GM23338 (cell line): ENCODE results near the gene KYAT1. TPM values are rescaled to one million over a fixed set of nuclear protein-coding genes. Genes with fewer than 3 reads are reported as not detected.

ENCODE experiments used
- ATAC-seq: fragments of 200-7000 bp; cut with Tn5 transposase; 3 replicates; pipeline ENCODE4 v1.9.1; 2020
- DNase-seq: peaks from one replicate; pipeline ENCODE4 v3.0.0-alpha.2; 2015; ENCODE audit warnings: low spot score
- H2AFZ ChIP-seq: fragments of 200-600 bp; sonication (generic); 2 replicates; pipeline ENCODE4 v1.8.0; 2016; ENCODE audit warnings: antibody characterized with exemption, mild to moderate bottlenecking, moderate library complexity
- H3F3A ChIP-seq: fragments of 200-600 bp; sonication (generic); replicated peaks from 2 replicates; pipeline ENCODE4 v1.8.0; 2017; ENCODE audit warnings: antibody characterized with exemption, mixed run types, low read depth
- H3K27ac ChIP-seq: fragments of 200-600 bp; sonication (generic); 2 replicates; pipeline ENCODE4 v1.6.1; 2016; ENCODE audit warnings: low read depth
- H3K27me3 ChIP-seq: fragments of 200-600 bp; sonication (generic); 2 replicates; pipeline ENCODE4 v1.8.0; 2016; ENCODE audit warnings: mild to moderate bottlenecking, mixed run types, moderate library complexity; ENCODE audit not compliant: insufficient read depth
- H3K36me3 ChIP-seq: fragments of 200-600 bp; sonication (generic); 2 replicates; pipeline ENCODE4 v1.8.0; 2016; ENCODE audit warnings: mild to moderate bottlenecking; ENCODE audit not compliant: insufficient read depth
- H3K4me1 ChIP-seq: fragments of 200-600 bp; sonication (generic); 2 replicates; pipeline ENCODE4 v1.8.0; 2016; ENCODE audit warnings: mild to moderate bottlenecking, moderate library complexity; ENCODE audit not compliant: insufficient read depth
- H3K4me2 ChIP-seq: fragments of 200-600 bp; sonication (generic); 2 replicates; pipeline ENCODE4 v1.7.1; 2017; ENCODE audit warnings: mixed run types
- H3K4me3 ChIP-seq: fragments of 200-600 bp; sonication (generic); 2 replicates; pipeline ENCODE4 v1.6.1; 2016; ENCODE audit warnings: mixed run types
- H3K79me2 ChIP-seq: fragments of 200-600 bp; sonication (generic); replicated peaks from 2 replicates; pipeline ENCODE4 v1.8.0; 2017; ENCODE audit warnings: mild to moderate bottlenecking; ENCODE audit not compliant: insufficient read depth
- H3K9me2 ChIP-seq: fragments of 200-600 bp; sonication (generic); 2 replicates; pipeline ENCODE4 v1.8.0; 2017; ENCODE audit not compliant: insufficient read depth
- H4K20me1 ChIP-seq: fragments of 200-600 bp; sonication (generic); replicated peaks from 2 replicates; pipeline ENCODE4 v1.8.0; 2017; ENCODE audit warnings: mild to moderate bottlenecking; ENCODE audit not compliant: insufficient read depth
- H3K27ac Mint-ChIP-seq: 2 replicates; pipeline ENCODE4 v1.8.0; 2020; ENCODE audit warnings: inconsistent platforms, mild to moderate bottlenecking, moderate library complexity, mixed read lengths
- H3K27me3 Mint-ChIP-seq: 3 replicates; pipeline ENCODE4 v1.8.0; 2022; ENCODE audit warnings: low read depth, mild to moderate bottlenecking, moderate library complexity, mixed read lengths, inconsistent platforms; ENCODE audit not compliant: insufficient read depth, poor library complexity
- H3K36me3 Mint-ChIP-seq: 3 replicates; pipeline ENCODE4 v1.8.0; 2021; ENCODE audit warnings: low read depth, mild to moderate bottlenecking, inconsistent platforms, moderate library complexity, mixed read lengths
- H3K4me1 Mint-ChIP-seq: 3 replicates; pipeline ENCODE4 v1.8.0; 2020; ENCODE audit warnings: mild to moderate bottlenecking, inconsistent platforms, mixed read lengths
- H3K4me3 Mint-ChIP-seq: 3 replicates; pipeline ENCODE4 v1.8.0; 2021; ENCODE audit warnings: moderate library complexity, mild to moderate bottlenecking, inconsistent platforms, mixed read lengths
- H3K9me3 Mint-ChIP-seq: 3 replicates; pipeline ENCODE4 v1.8.0; 2020; ENCODE audit warnings: moderate library complexity, mild to moderate bottlenecking, inconsistent platforms, mixed read lengths
- CREB1 ChIP-seq: fragments of 250-450 bp; sonication (Bioruptor Pico); IDR thresholded peaks from 2 replicates; pipeline ENCODE4 v1.5.0; 2020; ENCODE audit warnings: low read depth, mild to moderate bottlenecking, moderate library complexity
- EZH2 ChIP-seq: fragments of 200-600 bp; sonication (generic); IDR thresholded peaks from one replicate; pipeline ENCODE4 v1.8.0; 2017; ENCODE audit warnings: antibody characterized with exemption, mild to moderate bottlenecking, low read depth; ENCODE audit not compliant: unreplicated experiment
- EZH2phosphoT487 ChIP-seq: fragments of 200-600 bp; sonication (generic); IDR thresholded peaks from one replicate; pipeline ENCODE4 v1.8.1; 2018; ENCODE audit warnings: antibody characterized with exemption; ENCODE audit not compliant: unreplicated experiment
- JUNB ChIP-seq: IDR thresholded peaks from one replicate; pipeline ENCODE4 v1.6.1; 2016; ENCODE audit warnings: antibody characterized with exemption; ENCODE audit not compliant: unreplicated experiment
- NANOG ChIP-seq: IDR thresholded peaks from 2 replicates; pipeline ENCODE4 v1.6.1; 2016; ENCODE audit warnings: antibody characterized with exemption, borderline replicate concordance
- POLR2AphosphoS5 ChIP-seq: IDR thresholded peaks from 2 replicates; pipeline ENCODE4 v1.6.1; 2016; ENCODE audit warnings: antibody characterized with exemption, low read depth
- STAT1 ChIP-seq: IDR thresholded peaks from one replicate; pipeline ENCODE4 v1.6.1; 2016; ENCODE audit warnings: antibody characterized with exemption; ENCODE audit not compliant: unreplicated experiment
- ZNF114 ChIP-seq: fragments of 250-450 bp; sonication (Bioruptor Pico); IDR thresholded peaks from 2 replicates; pipeline ENCODE4 v1.5.0; 2020; ENCODE audit warnings: mild to moderate bottlenecking, moderate library complexity
- ZNF331 ChIP-seq: fragments of 250-450 bp; sonication (Bioruptor Pico); IDR thresholded peaks from 2 replicates; pipeline ENCODE4 v1.5.0; 2020; ENCODE audit warnings: low read depth, mild to moderate bottlenecking, moderate library complexity
- polyA plus RNA-seq: library from polyadenylated mRNA; unstranded; fragments of >200 nt; fragmentation: Nextera tagmentation; extraction: Ambion mirVana; gene quantifications from 2 replicates; pipeline ENCODE4 v1.2.1, GENCODE V29; 2016
- total RNA-seq: library from RNA; depleted of rRNA; stranded (reverse); fragments of >200 nt; shearing (Covaris generic); gene quantifications from 2 replicates; pipeline ENCODE4 v1.2.3, GENCODE V29; 2014
- TF ChIP-seq, protein P1 (sequence below): fragments of 250-450 bp; sonication (Bioruptor Pico); IDR thresholded peaks from 2 replicates; pipeline ENCODE4 v1.5.0; 2020; ENCODE audit warnings: mild to moderate bottlenecking, moderate library complexity
- TF ChIP-seq, protein P2 (sequence below): IDR thresholded peaks from one replicate; pipeline ENCODE4 v1.6.1; 2018; ENCODE audit warnings: antibody characterized with exemption; ENCODE audit not compliant: unreplicated experiment
- TF ChIP-seq, protein P3 (sequence below): IDR thresholded peaks from 2 replicates; pipeline ENCODE4 v1.6.1; 2016; ENCODE audit warnings: antibody characterized with exemption
- TF ChIP-seq, protein P4 (sequence below), 2 experiments: fragments of 200-600 bp in 1 of 2; sonication (generic) in 1 of 2; conservative IDR thresholded peaks; 2 replicates each; pipeline versions ENCODE4 v1.5.1 to v1.6.1; 2016 to 2017; ENCODE audit warnings: antibody characterized with exemption in 2 of 2, low read depth in 2 of 2, mild to moderate bottlenecking in 2 of 2, moderate library complexity in 1 of 2

Gene KYAT1
- total and polyA plus RNA-seq, 2 experiments from 2014 or later, result 26.1 to 34.0 TPM

DNA sequence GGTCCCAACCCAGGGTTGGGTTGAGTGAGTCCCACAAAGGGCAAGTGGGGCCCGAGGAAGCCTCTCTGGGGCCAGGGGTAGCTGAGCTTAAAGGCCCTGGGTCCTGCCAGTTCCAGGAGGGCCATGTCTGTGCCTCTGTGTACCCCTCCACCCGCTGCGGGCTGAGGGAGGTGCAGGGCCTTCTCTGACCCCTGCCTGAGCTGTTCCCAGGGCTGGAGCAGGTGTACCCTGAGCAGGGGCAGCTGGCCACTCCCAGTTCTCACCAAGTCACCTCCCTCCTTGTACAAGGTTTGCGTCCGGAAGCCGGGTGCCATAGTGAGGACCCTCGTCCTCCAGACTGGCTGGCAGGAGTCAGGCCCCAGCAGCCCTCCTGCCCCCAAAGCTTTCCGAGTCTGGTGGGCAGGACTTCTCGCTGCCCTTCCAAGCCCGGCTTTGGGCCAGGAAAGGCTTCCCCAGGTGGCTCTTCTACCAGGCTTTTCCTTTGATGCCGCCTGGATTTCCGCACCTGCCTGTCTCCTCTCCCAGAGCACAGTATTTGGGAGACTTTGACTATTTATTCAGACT is 72.6 kb downstream of the KYAT1 start:
- Histone ChIP-seq H3K27me3 (no peaks in the 10 kb centered on the region), H3K27ac (no peak overlapping the region), H3F3A (0 out of 2 replicates have a peak, but pooled peaks cover 4% of the 10 kb centered on the region), H3K4me3 (no peak overlapping the region), H3K4me1 (no peaks in the 10 kb centered on the region), H3K79me2 (no peaks in the 10 kb centered on the region), H3K36me3 (no peaks in the 10 kb centered on the region), H4K20me1 (peaks cover 3% of the 10 kb centered on the region; the same call in 1 of the 2 replicates), H3K4me2 (no peak overlapping the region), H3K9me2 (no peaks in the 10 kb centered on the region), H2AFZ (no peak overlapping the region)
- DNase-seq (no peak), ATAC-seq (no peak)
- no peak overlapping the region for H3K27ac Mint-ChIP-seq
- H3K27me3 Mint-ChIP-seq, result peaks cover 2% of the 10 kb centered on the region
- no peaks in the 10 kb centered on the region for H3K9me3 Mint-ChIP-seq
- no peak overlapping the region for H3K4me3 Mint-ChIP-seq
- H3K36me3 Mint-ChIP-seq, result peaks cover 15% of the 10 kb centered on the region
- no peaks in the 10 kb centered on the region for H3K4me1 Mint-ChIP-seq
- TF ChIP-seq, protein P1, sequence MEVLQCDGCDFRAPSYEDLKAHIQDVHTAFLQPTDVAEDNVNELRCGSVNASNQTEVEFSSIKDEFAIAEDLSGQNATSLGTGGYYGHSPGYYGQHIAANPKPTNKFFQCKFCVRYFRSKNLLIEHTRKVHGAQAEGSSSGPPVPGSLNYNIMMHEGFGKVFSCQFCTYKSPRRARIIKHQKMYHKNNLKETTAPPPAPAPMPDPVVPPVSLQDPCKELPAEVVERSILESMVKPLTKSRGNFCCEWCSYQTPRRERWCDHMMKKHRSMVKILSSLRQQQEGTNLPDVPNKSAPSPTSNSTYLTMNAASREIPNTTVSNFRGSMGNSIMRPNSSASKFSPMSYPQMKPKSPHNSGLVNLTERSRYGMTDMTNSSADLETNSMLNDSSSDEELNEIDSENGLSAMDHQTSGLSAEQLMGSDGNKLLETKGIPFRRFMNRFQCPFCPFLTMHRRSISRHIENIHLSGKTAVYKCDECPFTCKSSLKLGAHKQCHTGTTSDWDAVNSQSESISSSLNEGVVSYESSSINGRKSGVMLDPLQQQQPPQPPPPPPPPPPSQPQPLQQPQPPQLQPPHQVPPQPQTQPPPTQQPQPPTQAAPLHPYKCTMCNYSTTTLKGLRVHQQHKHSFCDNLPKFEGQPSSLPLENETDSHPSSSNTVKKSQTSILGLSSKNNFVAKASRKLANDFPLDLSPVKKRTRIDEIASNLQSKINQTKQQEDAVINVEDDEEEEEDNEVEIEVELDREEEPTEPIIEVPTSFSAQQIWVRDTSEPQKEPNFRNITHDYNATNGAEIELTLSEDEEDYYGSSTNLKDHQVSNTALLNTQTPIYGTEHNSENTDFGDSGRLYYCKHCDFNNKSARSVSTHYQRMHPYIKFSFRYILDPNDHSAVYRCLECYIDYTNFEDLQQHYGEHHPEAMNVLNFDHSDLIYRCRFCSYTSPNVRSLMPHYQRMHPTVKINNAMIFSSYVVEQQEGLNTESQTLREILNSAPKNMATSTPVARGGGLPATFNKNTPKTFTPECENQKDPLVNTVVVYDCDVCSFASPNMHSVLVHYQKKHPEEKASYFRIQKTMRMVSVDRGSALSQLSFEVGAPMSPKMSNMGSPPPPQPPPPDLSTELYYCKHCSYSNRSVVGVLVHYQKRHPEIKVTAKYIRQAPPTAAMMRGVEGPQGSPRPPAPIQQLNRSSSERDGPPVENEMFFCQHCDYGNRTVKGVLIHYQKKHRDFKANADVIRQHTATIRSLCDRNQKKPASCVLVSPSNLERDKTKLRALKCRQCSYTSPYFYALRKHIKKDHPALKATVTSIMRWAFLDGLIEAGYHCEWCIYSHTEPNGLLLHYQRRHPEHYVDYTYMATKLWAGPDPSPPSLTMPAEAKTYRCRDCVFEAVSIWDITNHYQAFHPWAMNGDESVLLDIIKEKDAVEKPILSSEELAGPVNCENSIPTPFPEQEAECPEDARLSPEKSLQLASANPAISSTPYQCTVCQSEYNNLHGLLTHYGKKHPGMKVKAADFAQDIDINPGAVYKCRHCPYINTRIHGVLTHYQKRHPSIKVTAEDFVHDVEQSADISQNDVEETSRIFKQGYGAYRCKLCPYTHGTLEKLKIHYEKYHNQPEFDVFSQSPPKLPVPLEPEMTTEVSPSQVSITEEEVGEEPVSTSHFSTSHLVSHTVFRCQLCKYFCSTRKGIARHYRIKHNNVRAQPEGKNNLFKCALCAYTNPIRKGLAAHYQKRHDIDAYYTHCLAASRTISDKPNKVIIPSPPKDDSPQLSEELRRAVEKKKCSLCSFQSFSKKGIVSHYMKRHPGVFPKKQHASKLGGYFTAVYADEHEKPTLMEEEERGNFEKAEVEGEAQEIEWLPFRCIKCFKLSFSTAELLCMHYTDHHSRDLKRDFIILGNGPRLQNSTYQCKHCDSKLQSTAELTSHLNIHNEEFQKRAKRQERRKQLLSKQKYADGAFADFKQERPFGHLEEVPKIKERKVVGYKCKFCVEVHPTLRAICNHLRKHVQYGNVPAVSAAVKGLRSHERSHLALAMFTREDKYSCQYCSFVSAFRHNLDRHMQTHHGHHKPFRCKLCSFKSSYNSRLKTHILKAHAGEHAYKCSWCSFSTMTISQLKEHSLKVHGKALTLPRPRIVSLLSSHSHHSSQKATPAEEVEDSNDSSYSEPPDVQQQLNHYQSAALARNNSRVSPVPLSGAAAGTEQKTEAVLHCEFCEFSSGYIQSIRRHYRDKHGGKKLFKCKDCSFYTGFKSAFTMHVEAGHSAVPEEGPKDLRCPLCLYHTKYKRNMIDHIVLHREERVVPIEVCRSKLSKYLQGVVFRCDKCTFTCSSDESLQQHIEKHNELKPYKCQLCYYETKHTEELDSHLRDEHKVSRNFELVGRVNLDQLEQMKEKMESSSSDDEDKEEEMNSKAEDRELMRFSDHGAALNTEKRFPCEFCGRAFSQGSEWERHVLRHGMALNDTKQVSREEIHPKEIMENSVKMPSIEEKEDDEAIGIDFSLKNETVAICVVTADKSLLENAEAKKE (CRISPR knock-in tag), result no peak
- no peak for TF ChIP-seq EZH2
- TF ChIP-seq ZNF331 (CRISPR knock-in tag), result no peak
- TF ChIP-seq NANOG, result no peak
- no peak for TF ChIP-seq EZH2phosphoT487
- no peak for TF ChIP-seq JUNB
- TF ChIP-seq CREB1 (CRISPR knock-in tag), result no peak
- TF ChIP-seq, protein P2, sequence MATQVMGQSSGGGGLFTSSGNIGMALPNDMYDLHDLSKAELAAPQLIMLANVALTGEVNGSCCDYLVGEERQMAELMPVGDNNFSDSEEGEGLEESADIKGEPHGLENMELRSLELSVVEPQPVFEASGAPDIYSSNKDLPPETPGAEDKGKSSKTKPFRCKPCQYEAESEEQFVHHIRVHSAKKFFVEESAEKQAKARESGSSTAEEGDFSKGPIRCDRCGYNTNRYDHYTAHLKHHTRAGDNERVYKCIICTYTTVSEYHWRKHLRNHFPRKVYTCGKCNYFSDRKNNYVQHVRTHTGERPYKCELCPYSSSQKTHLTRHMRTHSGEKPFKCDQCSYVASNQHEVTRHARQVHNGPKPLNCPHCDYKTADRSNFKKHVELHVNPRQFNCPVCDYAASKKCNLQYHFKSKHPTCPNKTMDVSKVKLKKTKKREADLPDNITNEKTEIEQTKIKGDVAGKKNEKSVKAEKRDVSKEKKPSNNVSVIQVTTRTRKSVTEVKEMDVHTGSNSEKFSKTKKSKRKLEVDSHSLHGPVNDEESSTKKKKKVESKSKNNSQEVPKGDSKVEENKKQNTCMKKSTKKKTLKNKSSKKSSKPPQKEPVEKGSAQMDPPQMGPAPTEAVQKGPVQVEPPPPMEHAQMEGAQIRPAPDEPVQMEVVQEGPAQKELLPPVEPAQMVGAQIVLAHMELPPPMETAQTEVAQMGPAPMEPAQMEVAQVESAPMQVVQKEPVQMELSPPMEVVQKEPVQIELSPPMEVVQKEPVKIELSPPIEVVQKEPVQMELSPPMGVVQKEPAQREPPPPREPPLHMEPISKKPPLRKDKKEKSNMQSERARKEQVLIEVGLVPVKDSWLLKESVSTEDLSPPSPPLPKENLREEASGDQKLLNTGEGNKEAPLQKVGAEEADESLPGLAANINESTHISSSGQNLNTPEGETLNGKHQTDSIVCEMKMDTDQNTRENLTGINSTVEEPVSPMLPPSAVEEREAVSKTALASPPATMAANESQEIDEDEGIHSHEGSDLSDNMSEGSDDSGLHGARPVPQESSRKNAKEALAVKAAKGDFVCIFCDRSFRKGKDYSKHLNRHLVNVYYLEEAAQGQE, result no peak
- no peak for TF ChIP-seq POLR2AphosphoS5
- TF ChIP-seq, protein P3, sequence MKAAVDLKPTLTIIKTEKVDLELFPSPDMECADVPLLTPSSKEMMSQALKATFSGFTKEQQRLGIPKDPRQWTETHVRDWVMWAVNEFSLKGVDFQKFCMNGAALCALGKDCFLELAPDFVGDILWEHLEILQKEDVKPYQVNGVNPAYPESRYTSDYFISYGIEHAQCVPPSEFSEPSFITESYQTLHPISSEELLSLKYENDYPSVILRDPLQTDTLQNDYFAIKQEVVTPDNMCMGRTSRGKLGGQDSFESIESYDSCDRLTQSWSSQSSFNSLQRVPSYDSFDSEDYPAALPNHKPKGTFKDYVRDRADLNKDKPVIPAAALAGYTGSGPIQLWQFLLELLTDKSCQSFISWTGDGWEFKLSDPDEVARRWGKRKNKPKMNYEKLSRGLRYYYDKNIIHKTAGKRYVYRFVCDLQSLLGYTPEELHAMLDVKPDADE, result no peak
- TF ChIP-seq ZNF114 (CRISPR knock-in tag), result no peak
- no peak for TF ChIP-seq STAT1
- TF ChIP-seq, protein P4, sequence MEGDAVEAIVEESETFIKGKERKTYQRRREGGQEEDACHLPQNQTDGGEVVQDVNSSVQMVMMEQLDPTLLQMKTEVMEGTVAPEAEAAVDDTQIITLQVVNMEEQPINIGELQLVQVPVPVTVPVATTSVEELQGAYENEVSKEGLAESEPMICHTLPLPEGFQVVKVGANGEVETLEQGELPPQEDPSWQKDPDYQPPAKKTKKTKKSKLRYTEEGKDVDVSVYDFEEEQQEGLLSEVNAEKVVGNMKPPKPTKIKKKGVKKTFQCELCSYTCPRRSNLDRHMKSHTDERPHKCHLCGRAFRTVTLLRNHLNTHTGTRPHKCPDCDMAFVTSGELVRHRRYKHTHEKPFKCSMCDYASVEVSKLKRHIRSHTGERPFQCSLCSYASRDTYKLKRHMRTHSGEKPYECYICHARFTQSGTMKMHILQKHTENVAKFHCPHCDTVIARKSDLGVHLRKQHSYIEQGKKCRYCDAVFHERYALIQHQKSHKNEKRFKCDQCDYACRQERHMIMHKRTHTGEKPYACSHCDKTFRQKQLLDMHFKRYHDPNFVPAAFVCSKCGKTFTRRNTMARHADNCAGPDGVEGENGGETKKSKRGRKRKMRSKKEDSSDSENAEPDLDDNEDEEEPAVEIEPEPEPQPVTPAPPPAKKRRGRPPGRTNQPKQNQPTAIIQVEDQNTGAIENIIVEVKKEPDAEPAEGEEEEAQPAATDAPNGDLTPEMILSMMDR (conservative IDR thresholded peaks at IDR 0.05; ENCODE audit: low read depth in 2 of 2), result no peak
